ENCODE measurements around the gene VGLL4.

GRCh38 chr3:11582191-11582968 is 61.3 kb downstream of the VGLL4 start:
- TF ChIP-seq POLR2A (IDR thresholded peaks at IDR 0.05; ENCODE audit: low read length) (no peak), GATA1 (IDR thresholded peaks at IDR 0.05; ENCODE audit: low read depth, low read length) (no peak)

All from erythroblast (primary cell).